ENCODE results near the gene RETNLB.

Gene RETNLB

GRCh38 chr3:108757404-108757982 lies at the start of gene RETNLB:
TSS of gene RETNLB (minus strand) at chr3:108757410. CDS start at chr3:108757185, 225 bp downstream.
- no peak for DNase-seq (ENCODE audit: low spot score)

- DNase-seq (ENCODE audit: low spot score): no peak
Observed at GRCh38 chr3:108806316-108806715, 49.1 kb upstream of the RETNLB start.

GRCh38 chr3:108804966-108805365 lies 47.8 kb upstream of the RETNLB start:
- no peak for DNase-seq (ENCODE audit: low spot score)

GRCh38 chr3:108804437-108804836 lies 47.2 kb upstream of the RETNLB start:
- no peak for DNase-seq (ENCODE audit: low spot score)

GRCh38 chr3:108791473-108791872 lies 34.3 kb upstream of the RETNLB start:
- no peak for DNase-seq (ENCODE audit: low spot score)

GRCh38 chr3:108780235-108780634 lies 23.0 kb upstream of the RETNLB start:
- no peak for DNase-seq (ENCODE audit: low spot score)

GRCh38 chr3:108779496-108779895 lies 22.3 kb upstream of the RETNLB start:
- DNase-seq (ENCODE audit: low spot score): no peak

GRCh38 chr3:108775649-108776048 lies 18.4 kb upstream of the RETNLB start:
- no peak for DNase-seq (ENCODE audit: low spot score)

- DNase-seq (ENCODE audit: low spot score): no peak
Observed at GRCh38 chr3:108767253-108767652, 10.0 kb upstream of the RETNLB start.

GRCh38 chr3:108755686-108756085 lies 1.5 kb downstream of the RETNLB start:
- no peak for DNase-seq (ENCODE audit: low spot score)

- DNase-seq (ENCODE audit: low spot score): no peak
Observed at GRCh38 chr3:108744762-108745161, 12.4 kb downstream of the RETNLB start.

- DNase-seq (ENCODE audit: low spot score): no peak
Observed at GRCh38 chr3:108742929-108743328, 14.3 kb downstream of the RETNLB start.

GRCh38 chr3:108736821-108737220 lies 20.4 kb downstream of the RETNLB start:
- DNase-seq (ENCODE audit: low spot score): no peak

GRCh38 chr3:108728934-108729333 lies 28.3 kb downstream of the RETNLB start:
- no peak for DNase-seq (ENCODE audit: low spot score)

- no peak for DNase-seq (ENCODE audit: low spot score)
Observed at GRCh38 chr3:108728105-108728504, 29.1 kb downstream of the RETNLB start.

GRCh38 chr3:108724101-108724500 lies 33.1 kb downstream of the RETNLB start:
- DNase-seq (ENCODE audit: low spot score): no peak

GRCh38 chr3:108722724-108723123 lies 34.5 kb downstream of the RETNLB start:
- DNase-seq (ENCODE audit: low spot score): no peak

- DNase-seq (ENCODE audit: low spot score): no peak
Observed at GRCh38 chr3:108719178-108719806, 37.9 kb downstream of the RETNLB start.

- DNase-seq (ENCODE audit: low spot score): no peak
Observed at GRCh38 chr3:108718454-108718853, 38.8 kb downstream of the RETNLB start.

GRCh38 chr3:108713816-108714215 lies 43.4 kb downstream of the RETNLB start:
- no peak for DNase-seq (ENCODE audit: low spot score)

GRCh38 chr3:108713009-108713516 lies 44.1 kb downstream of the RETNLB start:
- no peak for DNase-seq (ENCODE audit: low spot score)
